HepG2 (cell line): ENCODE data around the gene THOP1. TPM values are rescaled to one million over a fixed set of nuclear protein-coding genes. Genes with fewer than 3 reads are reported as not detected.

Experiments used
- FOXO1 ChIP-seq: sonication (generic); formaldehyde crosslinking; IDR thresholded peaks from 2 replicates; pipeline ENCODE4 v1.4.0; 2020; ENCODE audit warnings: missing genetic modification reagents
- GABPA ChIP-seq, 2 experiments: IDR thresholded peaks; 2 replicates each; pipeline ENCODE4 v1.6.1; 2011 to 2016; ENCODE audit warnings: low read depth in 2 of 2, low read length in 1 of 2, missing biosample characterization in 1 of 2, missing genetic modification characterization in 1 of 2
- GTF3A ChIP-seq: sonication (generic); formaldehyde crosslinking; conservative IDR thresholded peaks from 2 replicates; pipeline ENCODE4 v1.4.0; 2020; ENCODE audit warnings: mild to moderate bottlenecking, missing genetic modification reagents
- HDAC1 ChIP-seq: sonication (generic); formaldehyde crosslinking; IDR thresholded peaks from 2 replicates; pipeline ENCODE4 v1.5.1; 2020; ENCODE audit warnings: mild to moderate bottlenecking, missing genetic modification reagents
- HNRNPK ChIP-seq: fragments of 200-400 bp; formaldehyde crosslinking; IDR thresholded peaks from 2 replicates; pipeline ENCODE4 v1.6.1; 2018; ENCODE audit warnings: low read length, low read depth, moderate library complexity, mild to moderate bottlenecking; ENCODE audit not compliant: poor library complexity, severe bottlenecking
- HOXA5 ChIP-seq: sonication (generic); formaldehyde crosslinking; IDR thresholded peaks from 2 replicates; pipeline ENCODE4 v1.4.0; 2020; ENCODE audit warnings: missing genetic modification reagents
- THYN1 ChIP-seq: sonication (generic); formaldehyde crosslinking; IDR thresholded peaks from 2 replicates; pipeline ENCODE4 v1.8.1; 2023; ENCODE audit warnings: low read depth, mild to moderate bottlenecking, moderate library complexity, missing genetic modification reagents, borderline replicate concordance
- ZMAT3 ChIP-seq: sonication (generic); formaldehyde crosslinking; conservative IDR thresholded peaks from 2 replicates; pipeline ENCODE4 v1.7.0; 2021; ENCODE audit warnings: missing genetic modification reagents
- polyA plus RNA-seq, 8 experiments: library from polyadenylated mRNA; depleted of rRNA in 3 of 8; stranded (reverse) in 7 of 8; unstranded in 1 of 8; fragments of >200 nt; fragmentation: Illumina TruSeq in 4 of 8; extraction: Trizol in 4 of 8; gene quantifications; 2 replicates each; pipeline versions ENCODE4 v1.2.1 to v1.2.3, GENCODE V29; 2011 to 2016; ENCODE audit warnings: low read depth in 4 of 8, missing spikeins in 1 of 8, mixed read lengths in 1 of 8; ENCODE audit not compliant: insufficient read depth in 1 of 8
- total RNA-seq, 5 experiments: library from RNA; depleted of rRNA; stranded (reverse); fragments of >200 nt; fragmentation: Illumina TruSeq; extraction: Trizol; gene quantifications; 2 replicates each; pipeline ENCODE4 v1.2.3, GENCODE V29; 2016; ENCODE audit warnings: low read depth in 1 of 5
- TF ChIP-seq, protein P1 (sequence below): fragments of 450-650 bp; IDR thresholded peaks from 2 replicates; pipeline ENCODE4 v1.6.1; 2017; ENCODE audit warnings: mild to moderate bottlenecking
- TF ChIP-seq, protein P2 (sequence below): sonication (generic); formaldehyde crosslinking; IDR thresholded peaks from 2 replicates; pipeline ENCODE4 v1.4.0; 2020; ENCODE audit warnings: mild to moderate bottlenecking, missing genetic modification reagents, borderline replicate concordance
- TF ChIP-seq, protein P3 (sequence below): sonication (generic); formaldehyde crosslinking; IDR thresholded peaks from 2 replicates; pipeline ENCODE4 v1.4.0; 2020; ENCODE audit warnings: low read depth, missing genetic modification reagents
- TF ChIP-seq, protein P4 (sequence below): sonication (generic); formaldehyde crosslinking; conservative IDR thresholded peaks from 2 replicates; pipeline ENCODE4 v1.8.0; 2022; ENCODE audit warnings: low read depth, missing genetic modification reagents

The THOP1 gene
- total and polyA plus RNA-seq, 2 of the 13 experiments (the other 11 are each of a cell fraction or from before 2014, with no cell fraction given), result 74.4 to 116 TPM

DNA sequence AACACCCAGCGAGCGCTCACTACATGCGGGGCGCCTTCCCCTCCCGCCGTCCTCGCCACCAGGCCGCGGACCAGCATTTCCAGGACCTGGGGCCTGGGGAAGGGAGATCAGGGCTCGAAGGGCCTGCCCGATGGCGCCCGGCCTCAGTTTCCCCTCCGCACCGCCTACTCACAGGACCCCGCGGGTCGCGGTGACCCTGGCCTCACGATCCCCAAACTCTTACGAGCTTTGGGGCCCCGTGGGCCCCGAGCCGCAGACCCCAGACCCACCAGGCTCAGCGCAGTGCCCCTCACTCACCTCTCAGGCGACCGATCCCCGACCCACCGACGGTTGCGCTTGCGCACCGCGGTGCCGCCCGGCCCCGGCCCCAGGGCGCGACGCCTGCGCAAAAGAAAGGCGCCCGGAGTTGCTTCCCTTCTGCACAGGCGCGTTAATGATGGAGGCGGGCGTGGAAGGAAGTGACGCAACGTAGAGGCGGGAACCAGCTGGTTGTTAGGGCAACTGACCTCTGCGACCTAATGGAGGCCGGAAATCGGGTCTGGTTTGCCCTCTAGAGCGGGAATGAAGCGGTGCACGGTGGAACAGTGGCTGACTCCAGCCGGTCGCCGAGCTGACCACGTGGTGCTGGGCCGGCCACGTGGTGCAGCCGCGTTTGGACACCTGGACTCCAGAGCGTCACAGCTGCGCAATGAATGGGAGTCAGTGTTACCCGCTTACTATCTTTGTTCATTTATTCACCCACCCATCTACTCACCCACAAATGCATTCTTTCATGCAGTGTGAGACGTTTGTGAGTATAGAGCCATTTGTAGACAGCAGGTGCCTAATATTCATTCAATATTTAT lies 2.1 kb upstream of the THOP1 start, which contains the start of gene SGTA (continued):
- TF ChIP-seq, protein P1, sequence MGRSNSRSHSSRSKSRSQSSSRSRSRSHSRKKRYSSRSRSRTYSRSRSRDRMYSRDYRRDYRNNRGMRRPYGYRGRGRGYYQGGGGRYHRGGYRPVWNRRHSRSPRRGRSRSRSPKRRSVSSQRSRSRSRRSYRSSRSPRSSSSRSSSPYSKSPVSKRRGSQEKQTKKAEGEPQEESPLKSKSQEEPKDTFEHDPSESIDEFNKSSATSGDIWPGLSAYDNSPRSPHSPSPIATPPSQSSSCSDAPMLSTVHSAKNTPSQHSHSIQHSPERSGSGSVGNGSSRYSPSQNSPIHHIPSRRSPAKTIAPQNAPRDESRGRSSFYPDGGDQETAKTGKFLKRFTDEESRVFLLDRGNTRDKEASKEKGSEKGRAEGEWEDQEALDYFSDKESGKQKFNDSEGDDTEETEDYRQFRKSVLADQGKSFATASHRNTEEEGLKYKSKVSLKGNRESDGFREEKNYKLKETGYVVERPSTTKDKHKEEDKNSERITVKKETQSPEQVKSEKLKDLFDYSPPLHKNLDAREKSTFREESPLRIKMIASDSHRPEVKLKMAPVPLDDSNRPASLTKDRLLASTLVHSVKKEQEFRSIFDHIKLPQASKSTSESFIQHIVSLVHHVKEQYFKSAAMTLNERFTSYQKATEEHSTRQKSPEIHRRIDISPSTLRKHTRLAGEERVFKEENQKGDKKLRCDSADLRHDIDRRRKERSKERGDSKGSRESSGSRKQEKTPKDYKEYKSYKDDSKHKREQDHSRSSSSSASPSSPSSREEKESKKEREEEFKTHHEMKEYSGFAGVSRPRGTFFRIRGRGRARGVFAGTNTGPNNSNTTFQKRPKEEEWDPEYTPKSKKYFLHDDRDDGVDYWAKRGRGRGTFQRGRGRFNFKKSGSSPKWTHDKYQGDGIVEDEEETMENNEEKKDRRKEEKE, result no peak
- TF ChIP-seq HOXA5 (CRISPR knock-in tag) (peak; percentile 92), GABPA (IDR thresholded peaks at IDR 0.05; ENCODE audit: low read depth, low read length) (peak; percentile 87), GABPA (CRISPR knock-in tag; IDR thresholded peaks at IDR 0.05; ENCODE audit: low read depth) (peak; percentile 96), HDAC1 (CRISPR knock-in tag) (peak; percentile 89), THYN1 (CRISPR knock-in tag) (no peak), FOXO1 (CRISPR knock-in tag) (peak; percentile 68; the same call in 1 of the 2 replicates), HNRNPK (no peak), GTF3A (no peak), ZMAT3 (peak; percentile 99)
- TF ChIP-seq, protein P2, sequence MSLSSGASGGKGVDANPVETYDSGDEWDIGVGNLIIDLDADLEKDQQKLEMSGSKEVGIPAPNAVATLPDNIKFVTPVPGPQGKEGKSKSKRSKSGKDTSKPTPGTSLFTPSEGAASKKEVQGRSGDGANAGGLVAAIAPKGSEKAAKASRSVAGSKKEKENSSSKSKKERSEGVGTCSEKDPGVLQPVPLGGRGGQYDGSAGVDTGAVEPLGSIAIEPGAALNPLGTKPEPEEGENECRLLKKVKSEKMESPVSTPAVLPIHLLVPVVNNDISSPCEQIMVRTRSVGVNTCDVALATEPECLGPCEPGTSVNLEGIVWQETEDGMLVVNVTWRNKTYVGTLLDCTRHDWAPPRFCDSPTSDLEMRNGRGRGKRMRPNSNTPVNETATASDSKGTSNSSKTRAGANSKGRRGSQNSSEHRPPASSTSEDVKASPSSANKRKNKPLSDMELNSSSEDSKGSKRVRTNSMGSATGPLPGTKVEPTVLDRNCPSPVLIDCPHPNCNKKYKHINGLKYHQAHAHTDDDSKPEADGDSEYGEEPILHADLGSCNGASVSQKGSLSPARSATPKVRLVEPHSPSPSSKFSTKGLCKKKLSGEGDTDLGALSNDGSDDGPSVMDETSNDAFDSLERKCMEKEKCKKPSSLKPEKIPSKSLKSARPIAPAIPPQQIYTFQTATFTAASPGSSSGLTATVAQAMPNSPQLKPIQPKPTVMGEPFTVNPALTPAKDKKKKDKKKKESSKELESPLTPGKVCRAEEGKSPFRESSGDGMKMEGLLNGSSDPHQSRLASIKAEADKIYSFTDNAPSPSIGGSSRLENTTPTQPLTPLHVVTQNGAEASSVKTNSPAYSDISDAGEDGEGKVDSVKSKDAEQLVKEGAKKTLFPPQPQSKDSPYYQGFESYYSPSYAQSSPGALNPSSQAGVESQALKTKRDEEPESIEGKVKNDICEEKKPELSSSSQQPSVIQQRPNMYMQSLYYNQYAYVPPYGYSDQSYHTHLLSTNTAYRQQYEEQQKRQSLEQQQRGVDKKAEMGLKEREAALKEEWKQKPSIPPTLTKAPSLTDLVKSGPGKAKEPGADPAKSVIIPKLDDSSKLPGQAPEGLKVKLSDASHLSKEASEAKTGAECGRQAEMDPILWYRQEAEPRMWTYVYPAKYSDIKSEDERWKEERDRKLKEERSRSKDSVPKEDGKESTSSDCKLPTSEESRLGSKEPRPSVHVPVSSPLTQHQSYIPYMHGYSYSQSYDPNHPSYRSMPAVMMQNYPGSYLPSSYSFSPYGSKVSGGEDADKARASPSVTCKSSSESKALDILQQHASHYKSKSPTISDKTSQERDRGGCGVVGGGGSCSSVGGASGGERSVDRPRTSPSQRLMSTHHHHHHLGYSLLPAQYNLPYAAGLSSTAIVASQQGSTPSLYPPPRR (CRISPR knock-in tag), result peak; percentile 75; the same call in 1 of the 2 replicates
- TF ChIP-seq, protein P3, sequence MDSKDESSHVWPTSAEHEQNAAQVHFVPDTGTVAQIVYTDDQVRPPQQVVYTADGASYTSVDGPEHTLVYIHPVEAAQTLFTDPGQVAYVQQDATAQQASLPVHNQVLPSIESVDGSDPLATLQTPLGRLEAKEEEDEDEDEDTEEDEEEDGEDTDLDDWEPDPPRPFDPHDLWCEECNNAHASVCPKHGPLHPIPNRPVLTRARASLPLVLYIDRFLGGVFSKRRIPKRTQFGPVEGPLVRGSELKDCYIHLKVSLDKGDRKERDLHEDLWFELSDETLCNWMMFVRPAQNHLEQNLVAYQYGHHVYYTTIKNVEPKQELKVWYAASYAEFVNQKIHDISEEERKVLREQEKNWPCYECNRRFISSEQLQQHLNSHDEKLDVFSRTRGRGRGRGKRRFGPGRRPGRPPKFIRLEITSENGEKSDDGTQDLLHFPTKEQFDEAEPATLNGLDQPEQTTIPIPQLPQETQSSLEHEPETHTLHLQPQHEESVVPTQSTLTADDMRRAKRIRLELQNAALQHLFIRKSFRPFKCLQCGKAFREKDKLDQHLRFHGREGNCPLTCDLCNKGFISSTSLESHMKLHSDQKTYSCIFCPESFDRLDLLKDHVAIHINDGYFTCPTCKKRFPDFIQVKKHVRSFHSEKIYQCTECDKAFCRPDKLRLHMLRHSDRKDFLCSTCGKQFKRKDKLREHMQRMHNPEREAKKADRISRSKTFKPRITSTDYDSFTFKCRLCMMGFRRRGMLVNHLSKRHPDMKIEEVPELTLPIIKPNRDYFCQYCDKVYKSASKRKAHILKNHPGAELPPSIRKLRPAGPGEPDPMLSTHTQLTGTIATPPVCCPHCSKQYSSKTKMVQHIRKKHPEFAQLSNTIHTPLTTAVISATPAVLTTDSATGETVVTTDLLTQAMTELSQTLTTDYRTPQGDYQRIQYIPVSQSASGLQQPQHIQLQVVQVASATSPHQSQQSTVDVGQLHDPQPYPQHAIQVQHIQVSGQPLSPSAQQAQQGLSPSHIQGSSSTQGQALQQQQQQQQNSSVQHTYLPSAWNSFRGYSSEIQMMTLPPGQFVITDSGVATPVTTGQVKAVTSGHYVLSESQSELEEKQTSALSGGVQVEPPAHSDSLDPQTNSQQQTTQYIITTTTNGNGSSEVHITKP, result peak; percentile 62; the same call in 1 of the 2 replicates
- TF ChIP-seq, protein P4, sequence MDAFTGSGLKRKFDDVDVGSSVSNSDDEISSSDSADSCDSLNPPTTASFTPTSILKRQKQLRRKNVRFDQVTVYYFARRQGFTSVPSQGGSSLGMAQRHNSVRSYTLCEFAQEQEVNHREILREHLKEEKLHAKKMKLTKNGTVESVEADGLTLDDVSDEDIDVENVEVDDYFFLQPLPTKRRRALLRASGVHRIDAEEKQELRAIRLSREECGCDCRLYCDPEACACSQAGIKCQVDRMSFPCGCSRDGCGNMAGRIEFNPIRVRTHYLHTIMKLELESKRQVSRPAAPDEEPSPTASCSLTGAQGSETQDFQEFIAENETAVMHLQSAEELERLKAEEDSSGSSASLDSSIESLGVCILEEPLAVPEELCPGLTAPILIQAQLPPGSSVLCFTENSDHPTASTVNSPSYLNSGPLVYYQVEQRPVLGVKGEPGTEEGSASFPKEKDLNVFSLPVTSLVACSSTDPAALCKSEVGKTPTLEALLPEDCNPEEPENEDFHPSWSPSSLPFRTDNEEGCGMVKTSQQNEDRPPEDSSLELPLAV, result peak; percentile 88; the same call in 1 of the 2 replicates
